C4-2B (cell line): ENCODE measurements around the gene TMEM161B.

ENCODE experiments used
- CTCF ChIP-seq: fragments of 450-650 bp; conservative IDR thresholded peaks from 2 replicates; pipeline ENCODE4 v1.5.1; 2017; ENCODE audit warnings: mild to moderate bottlenecking
- ZFX ChIP-seq: fragments of 450-650 bp; IDR thresholded peaks from 2 replicates; pipeline ENCODE4 v1.6.1; 2017

- TF ChIP-seq CTCF (no peak), ZFX (no peak)
Observed at GRCh38 chr5:88195636-88196035, 73.0 kb downstream of the TMEM161B start.
